RWPE1 (cell line): Measurements from ENCODE around the gene POM121L2.
"Not testable (repeated sequence)": the region's sequence is repeated elsewhere in the genome, so short reads cannot be mapped to it uniquely, and the experiment has no call there.

Source experiments
- CTCF ChIA-PET: fragments of 350-600 bp; sonication (Branson Sonifier 250); formaldehyde crosslinking; extraction: SDS; loops from one replicate; lab custom pipeline; 2021; lab: Yijun Ruan, JAX
- POLR2A ChIA-PET: fragments of 400-600 bp; formaldehyde crosslinking; extraction: SDS; loops from one replicate; lab custom pipeline; 2020; ENCODE audit warnings: antibody characterized with exemption; ENCODE audit not compliant: low non-redundant PET; lab: Yijun Ruan, JAX
- DNase-seq: peaks from one replicate; pipeline ENCODE4 v3.0.0; 2012; ENCODE audit warnings: low spot score
- H3K27ac ChIP-seq: fragments of 450-650 bp; 2 replicates; pipeline ENCODE4 v1.5.1; 2017
- TF ChIP-seq, protein P1 (sequence below): fragments of 450-650 bp; conservative IDR thresholded peaks from 2 replicates; pipeline ENCODE4 v1.5.1; 2017; ENCODE audit warnings: low read depth, mild to moderate bottlenecking

Gene POM121L2

DNA sequence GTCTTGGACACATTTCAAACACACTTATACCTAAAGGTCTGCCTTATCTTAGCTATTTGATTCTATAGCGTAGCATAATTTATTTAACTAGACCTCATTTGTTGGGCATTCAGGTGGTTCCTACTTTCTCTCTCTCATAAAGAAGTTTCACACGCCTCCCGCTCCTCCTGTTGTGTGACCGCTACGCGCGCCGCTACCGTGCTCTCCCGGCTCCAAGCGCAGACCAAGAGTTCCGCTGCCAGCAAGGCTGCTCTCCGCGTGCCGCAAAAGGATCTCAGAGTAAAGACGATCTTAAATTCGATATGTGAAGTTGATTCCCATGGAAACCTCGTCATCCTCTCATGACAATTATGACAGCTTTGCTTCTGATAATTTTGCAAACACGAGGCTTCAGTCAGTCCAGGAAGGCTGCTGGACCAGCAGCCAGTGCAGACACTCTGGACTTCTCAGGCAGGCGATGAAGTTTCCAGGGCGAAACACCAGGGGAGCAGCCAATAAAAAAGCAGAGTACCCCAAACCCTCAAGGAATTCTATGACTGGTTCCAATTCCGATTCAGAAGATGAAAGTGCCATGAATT lies 44.1 kb downstream of the POM121L2 start:
- no peak for DNase-seq
- ChIA-PET POLR2A (no interaction called here), CTCF (no interaction called here)
- H3K27ac ChIP-seq, result no peak overlapping the region
- TF ChIP-seq, protein P1, sequence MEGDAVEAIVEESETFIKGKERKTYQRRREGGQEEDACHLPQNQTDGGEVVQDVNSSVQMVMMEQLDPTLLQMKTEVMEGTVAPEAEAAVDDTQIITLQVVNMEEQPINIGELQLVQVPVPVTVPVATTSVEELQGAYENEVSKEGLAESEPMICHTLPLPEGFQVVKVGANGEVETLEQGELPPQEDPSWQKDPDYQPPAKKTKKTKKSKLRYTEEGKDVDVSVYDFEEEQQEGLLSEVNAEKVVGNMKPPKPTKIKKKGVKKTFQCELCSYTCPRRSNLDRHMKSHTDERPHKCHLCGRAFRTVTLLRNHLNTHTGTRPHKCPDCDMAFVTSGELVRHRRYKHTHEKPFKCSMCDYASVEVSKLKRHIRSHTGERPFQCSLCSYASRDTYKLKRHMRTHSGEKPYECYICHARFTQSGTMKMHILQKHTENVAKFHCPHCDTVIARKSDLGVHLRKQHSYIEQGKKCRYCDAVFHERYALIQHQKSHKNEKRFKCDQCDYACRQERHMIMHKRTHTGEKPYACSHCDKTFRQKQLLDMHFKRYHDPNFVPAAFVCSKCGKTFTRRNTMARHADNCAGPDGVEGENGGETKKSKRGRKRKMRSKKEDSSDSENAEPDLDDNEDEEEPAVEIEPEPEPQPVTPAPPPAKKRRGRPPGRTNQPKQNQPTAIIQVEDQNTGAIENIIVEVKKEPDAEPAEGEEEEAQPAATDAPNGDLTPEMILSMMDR, result no peak

DNA sequence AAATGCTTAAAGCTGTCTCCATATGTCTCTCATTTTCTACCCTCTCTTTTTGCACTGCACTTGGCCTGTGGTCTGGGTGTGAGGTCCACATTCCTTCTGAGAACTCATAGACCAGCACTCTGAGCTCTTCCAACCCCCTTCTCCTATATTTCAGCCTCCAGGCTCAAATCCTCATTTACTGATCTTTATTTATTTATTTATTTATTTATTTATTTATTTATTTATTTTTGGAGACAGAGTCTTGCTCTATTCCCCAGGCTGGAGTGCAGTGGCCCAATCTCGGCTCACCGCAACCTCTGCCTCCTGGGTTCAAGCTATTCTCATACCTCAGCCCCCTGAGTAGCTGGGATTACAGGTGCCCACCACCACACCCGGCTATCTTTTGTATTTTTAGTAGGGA lies 45.1 kb downstream of the POM121L2 start:
- DNase-seq, H3K27ac ChIP-seq, POLR2A ChIA-PET: not testable (repeated sequence)
- CTCF ChIA-PET, result interaction anchor here (0.6 kb wide), 1 partner anchor 52 kb away, joined by 4 read pairs; no protein-coding TSS in a partner anchor

DNA sequence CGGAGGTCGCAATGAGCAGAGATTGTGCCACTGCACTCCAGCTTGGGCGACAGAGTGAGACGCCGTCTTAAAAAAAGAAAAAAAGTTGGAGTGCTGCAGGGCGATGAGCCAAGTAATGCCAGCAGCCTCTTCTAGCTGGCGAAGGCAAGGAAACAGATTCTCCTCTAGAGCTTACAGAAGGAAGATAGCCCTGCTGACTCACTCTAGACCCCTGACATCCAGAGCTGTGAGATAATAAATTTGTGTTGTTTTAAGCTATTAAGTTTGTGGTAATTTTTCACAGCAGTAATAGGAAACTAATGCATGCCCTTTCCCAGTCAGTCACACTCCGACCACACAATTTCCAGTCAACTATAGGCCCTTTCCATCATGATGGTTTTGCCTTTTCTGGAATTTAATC lies 48.2 kb downstream of the POM121L2 start:
- CTCF ChIA-PET, result interaction anchor here (0.6 to 1.3 kb wide), 2 partner anchors 12 to 114 kb away, joined by 3 to 5 read pairs; no protein-coding TSS in a partner anchor
- no peak overlapping the region for H3K27ac ChIP-seq
- POLR2A ChIA-PET, result no interaction called here
- no peak for DNase-seq
- TF ChIP-seq, protein P1, result no peak

DNA sequence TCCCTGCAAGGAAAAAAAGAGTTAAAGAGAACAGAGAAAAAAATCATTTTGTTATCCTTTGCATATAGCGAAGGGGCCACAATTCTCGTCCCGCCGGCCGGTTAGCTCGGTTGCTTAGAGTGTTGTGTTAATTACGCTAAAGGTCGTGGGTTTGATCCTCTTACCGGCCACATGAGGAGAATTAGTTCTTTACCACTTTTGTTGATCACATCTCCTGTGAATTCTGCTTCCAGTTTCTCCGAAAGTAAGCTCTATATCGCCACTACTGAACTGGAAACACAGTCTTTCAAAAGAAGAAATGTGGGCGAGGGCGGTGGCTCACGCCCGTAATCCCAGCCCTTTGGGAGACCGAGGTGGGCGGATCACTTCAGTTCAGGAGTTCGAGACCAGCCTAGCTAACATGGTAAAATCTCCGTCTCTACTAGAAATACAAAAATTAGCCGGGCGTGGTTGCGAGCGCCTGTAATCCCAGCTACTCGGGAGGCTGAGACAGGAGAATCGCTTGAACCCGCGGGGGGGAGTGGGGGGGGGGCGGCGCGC lies 51.2 kb downstream of the POM121L2 start:
- DNase-seq, result no peak
- TF ChIP-seq, protein P1, result no peak
- POLR2A ChIA-PET, result no interaction called here
- CTCF ChIA-PET, result no interaction called here
- H3K27ac ChIP-seq, result no peak overlapping the region

DNA sequence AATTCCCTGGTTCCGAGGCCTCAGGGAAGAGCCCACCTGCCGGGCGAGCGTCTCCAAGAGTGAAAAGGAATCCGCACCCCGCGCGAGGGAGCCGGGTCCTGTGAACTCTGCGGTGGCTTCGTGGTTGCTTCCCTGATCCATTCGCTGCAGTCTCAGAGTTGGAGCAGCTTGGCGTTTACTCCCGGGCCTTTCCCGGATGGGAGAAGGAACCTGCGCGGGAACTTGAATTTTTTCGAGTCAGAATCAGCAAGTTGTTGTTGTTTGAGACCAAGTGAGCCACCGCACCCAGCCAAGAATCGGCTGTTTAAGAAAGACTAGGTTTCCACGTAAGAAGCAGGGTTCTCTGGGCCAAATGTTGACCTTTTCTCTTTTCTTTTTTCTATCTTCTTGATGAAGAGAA lies 51.7 kb downstream of the POM121L2 start:
- CTCF ChIA-PET, result no interaction called here
- POLR2A ChIA-PET, result no interaction called here
- no peak for DNase-seq
- TF ChIP-seq, protein P1, result no peak
- H3K27ac ChIP-seq, result no peak overlapping the region
